ENCODE data around the gene GALNT11. TPM values are rescaled to one million over a fixed set of nuclear protein-coding genes. Genes with fewer than 3 reads are reported as not detected.

Gene GALNT11
- polyA plus RNA-seq, 3 donors, result 17.7 to 25.9 (median 20.6) TPM

GRCh38 chr7:152076324-152076821 is 50.9 kb downstream of the GALNT11 start:
- intact Hi-C loops (cut with micrococcal nuclease), result no loop called here
- Histone ChIP-seq H2AFZ (ENCODE audit: insufficient read depth, low read depth, low read length, poor library complexity, severe bottlenecking) (no peak overlapping the region), H3K79me2 (ENCODE audit: insufficient read depth, low read length) (no peaks in the 10 kb centered on the region), H3K36me3 (replicated peaks in 1 of 2; ENCODE audit: control insufficient read depth in 1 of 2, insufficient read depth in 2 of 2, low read length in 2 of 2) (no peaks in the 10 kb centered on the region), H3K4me3 (replicated peaks in 1 of 3; ENCODE audit: low read depth in 2 of 3, low read length in 3 of 3) (no peak overlapping the region), H3K9me3 (replicated peaks in 1 of 2; ENCODE audit: control insufficient read depth in 1 of 2, insufficient read depth in 1 of 2, low read length in 2 of 2) (no peaks in the 10 kb centered on the region), H3K27me3 (ENCODE audit: control insufficient read depth in 2 of 2, insufficient read depth in 2 of 2, low read length in 2 of 2) (no peaks in the 10 kb centered on the region), H3K9ac (ENCODE audit: insufficient read depth, low read length, poor library complexity, severe bottlenecking) (no peak overlapping the region), H3K4me1 (ENCODE audit: control insufficient read depth in 1 of 2, insufficient read depth in 2 of 2, low read length in 2 of 2) (no peaks in the 10 kb centered on the region), H3K4me2 (replicated peaks; ENCODE audit: extremely low read depth, low read length, poor library complexity, severe bottlenecking) (no peak overlapping the region), H4K20me1 (ENCODE audit: insufficient read depth, low read length) (peaks cover 7% of the 10 kb centered on the region), H3K27ac (ENCODE audit: low read depth in 1 of 2, low read length in 2 of 2) (no peak overlapping the region)
- peak in 1 of 3 donors; percentile 1 for DNase-seq
- WGBS (ENCODE audit: insufficient coverage), result 95% methylated on average over 8 of the region's 8 CpGs
- TF ChIP-seq CTCF (IDR thresholded peaks at IDR 0.05), result peak; percentile 72
- Mint-ChIP-seq H3K9me3 (no peaks in the 10 kb centered on the region), H3K4me1 (peaks cover 10% of the 10 kb centered on the region), H3K36me3 (peaks cover 3 to 4% of the 10 kb centered on the region in 2 donors), H3K27me3 (ENCODE audit: low read depth in 3 of 3) (peaks cover 0 to 2% (median 0%) of the 10 kb centered on the region in 3 donors), H3K27ac (no peak overlapping the region), H3K4me3 (no peak overlapping the region)

GRCh38 chr7:152076940-152077933 is 51.8 kb downstream of the GALNT11 start:
- intact Hi-C loops (cut with micrococcal nuclease), result no loop called here
- Mint-ChIP-seq H3K27me3 (ENCODE audit: low read depth in 3 of 3) (peaks cover 0 to 2% (median 0%) of the 10 kb centered on the region in 3 donors), H3K4me3 (no peak overlapping the region), H3K9me3 (no peaks in the 10 kb centered on the region), H3K4me1 (peaks cover 14% of the 10 kb centered on the region), H3K27ac (peak overlapping the region in 1 of 7 donors; percentile 24), H3K36me3 (peaks cover 3 to 4% of the 10 kb centered on the region in 2 donors)
- H4K20me1 ChIP-seq (ENCODE audit: insufficient read depth, low read length), result peaks cover 7% of the 10 kb centered on the region
- H3K36me3 ChIP-seq (replicated peaks in 1 of 2; ENCODE audit: control insufficient read depth in 1 of 2, insufficient read depth in 2 of 2, low read length in 2 of 2), result no peaks in the 10 kb centered on the region
- no peaks in the 10 kb centered on the region for H3K9me3 ChIP-seq (replicated peaks in 1 of 2; ENCODE audit: control insufficient read depth in 1 of 2, insufficient read depth in 1 of 2, low read length in 2 of 2)
- no peak overlapping the region for H3K4me3 ChIP-seq (replicated peaks in 1 of 3; ENCODE audit: low read depth in 2 of 3, low read length in 3 of 3)
- no peaks in the 10 kb centered on the region for H3K79me2 ChIP-seq (ENCODE audit: insufficient read depth, low read length)
- no peak overlapping the region for H3K27ac ChIP-seq (ENCODE audit: low read depth in 1 of 2, low read length in 2 of 2)
- 100% methylated on average over 4 of the region's 8 CpGs for WGBS (ENCODE audit: insufficient coverage)
- no peak for DNase-seq
- no peak overlapping the region for H3K4me2 ChIP-seq (replicated peaks; ENCODE audit: extremely low read depth, low read length, poor library complexity, severe bottlenecking)
- H3K4me1 ChIP-seq (ENCODE audit: control insufficient read depth in 1 of 2, insufficient read depth in 2 of 2, low read length in 2 of 2), result no peaks in the 10 kb centered on the region
- H3K27me3 ChIP-seq (ENCODE audit: control insufficient read depth in 2 of 2, insufficient read depth in 2 of 2, low read length in 2 of 2), result no peaks in the 10 kb centered on the region
- TF ChIP-seq CTCF (IDR thresholded peaks at IDR 0.05), result no peak
- H3K9ac ChIP-seq (ENCODE audit: insufficient read depth, low read length, poor library complexity, severe bottlenecking), result no peak overlapping the region
- H2AFZ ChIP-seq (ENCODE audit: insufficient read depth, low read depth, low read length, poor library complexity, severe bottlenecking), result no peak overlapping the region

Measured in CD14-positive monocyte (primary cell).